SK-N-SH (cell line): Measurements from ENCODE around the gene ZNF74. TPM values are rescaled to one million over a fixed set of nuclear protein-coding genes. Genes with fewer than 3 reads are reported as not detected.
A peak's percentile ranks its signal among the peaks of the same experiment; 100 is the strongest.

Experiments
- CTCF ChIA-PET: fragments of 300-600, 350-600 bp; formaldehyde crosslinking; extraction: SDS; loops from one replicate; lab custom pipeline; 2021; lab: Yijun Ruan, JAX
- POLR2A ChIA-PET: fragments of 350-600 bp; sonication (Branson Sonifier 250); formaldehyde crosslinking; extraction: SDS; loops from one replicate; lab custom pipeline; 2020; ENCODE audit warnings: antibody characterized with exemption, inconsistent platforms; lab: Yijun Ruan, JAX
- DNase-seq: peaks from one replicate; pipeline ENCODE4 v3.0.0; 2012
- H2AFZ ChIP-seq: fragments of 200-600 bp; sonication (generic); 2 replicates; pipeline ENCODE4 v1.8.1; 2016; ENCODE audit warnings: antibody characterized with exemption, mild to moderate bottlenecking, low read depth
- H3F3A ChIP-seq: fragments of 200-600 bp; sonication (generic); replicated peaks from 2 replicates; pipeline ENCODE3; 2016; ENCODE audit warnings: antibody characterized with exemption, mild to moderate bottlenecking; ENCODE audit not compliant: insufficient read depth
- H3K27ac ChIP-seq, 2 experiments: fragments of 200-500 bp in 1 of 2; fragments of 200-600 bp in 1 of 2; sonication (Bioruptor generic) in 1 of 2; sonication (generic), shearing (Covaris generic) in 1 of 2; 2 replicates each; pipeline versions ENCODE4 v1.5.1 to v1.6.1; 2014 to 2016; ENCODE audit warnings: low read depth in 2 of 2, inconsistent platforms in 1 of 2, low read length in 1 of 2, mild to moderate bottlenecking in 1 of 2, mixed read lengths in 1 of 2
- H3K27me3 ChIP-seq: fragments of 200-600 bp; sonication (generic), shearing (Covaris generic); 2 replicates; pipeline ENCODE4 v1.6.1; 2016; ENCODE audit warnings: mixed run types; ENCODE audit not compliant: insufficient read depth
- H3K36me3 ChIP-seq, 2 experiments: fragments of 200-500 bp in 1 of 2; fragments of 200-600 bp in 1 of 2; sonication (Bioruptor generic) in 1 of 2; sonication (generic) in 1 of 2; replicated peaks in 1 of 2; 2 replicates each; pipeline versions ENCODE3 to v1.5.1; 2014 to 2016; ENCODE audit warnings: low read length in 1 of 2, mild to moderate bottlenecking in 1 of 2; ENCODE audit not compliant: insufficient read depth in 2 of 2, control insufficient read depth in 1 of 2
- H3K4me1 ChIP-seq, 2 experiments: fragments of 200-500 bp in 1 of 2; fragments of 200-600 bp in 1 of 2; sonication (Bioruptor generic) in 1 of 2; sonication (generic), shearing (Covaris generic) in 1 of 2; 2 replicates each; pipeline versions ENCODE4 v1.5.1 to v1.6.1; 2014 to 2016; ENCODE audit warnings: low read depth in 1 of 2, low read length in 1 of 2, mixed run types in 1 of 2; ENCODE audit not compliant: insufficient read depth in 2 of 2, control insufficient read depth in 1 of 2
- H3K4me2 ChIP-seq: fragments of 200-600 bp; sonication (generic), shearing (Covaris generic); 2 replicates; pipeline ENCODE4 v1.6.1; 2017; ENCODE audit warnings: mixed run types
- H3K4me3 ChIP-seq, 2 experiments: fragments of 200-500 bp in 1 of 2; fragments of 200-600 bp in 1 of 2; sonication (Bioruptor generic) in 1 of 2; sonication (generic), shearing (Covaris generic) in 1 of 2; 2 replicates each; pipeline versions ENCODE4 v1.5.1 to v1.8.1; 2014 to 2016; ENCODE audit warnings: low read depth in 2 of 2, inconsistent platforms in 1 of 2, low read length in 1 of 2, mild to moderate bottlenecking in 1 of 2, mixed read lengths in 1 of 2, moderate library complexity in 1 of 2
- H3K79me2 ChIP-seq: fragments of 200-600 bp; sonication (generic); 2 replicates; pipeline ENCODE4 v1.8.1; 2017; ENCODE audit warnings: mild to moderate bottlenecking; ENCODE audit not compliant: insufficient read depth
- H3K9ac ChIP-seq: fragments of 200-600 bp; sonication (generic); 2 replicates; pipeline ENCODE4 v1.6.1; 2017; ENCODE audit warnings: mixed run types
- H3K9me2 ChIP-seq: fragments of 200-600 bp; sonication (generic); 2 replicates; pipeline ENCODE4 v1.6.1; 2017; ENCODE audit warnings: mixed run types
- H3K9me3 ChIP-seq: fragments of 200-600 bp; sonication (generic); 2 replicates; pipeline ENCODE4 v1.6.1; 2017; ENCODE audit warnings: mixed run types, mild to moderate bottlenecking, moderate library complexity
- H4K20me1 ChIP-seq: fragments of 200-600 bp; sonication (generic); 2 replicates; pipeline ENCODE4 v1.6.1; 2017; ENCODE audit warnings: mild to moderate bottlenecking, mixed run types; ENCODE audit not compliant: insufficient read depth
- CHD2 ChIP-seq: fragments of 150-350 bp; IDR thresholded peaks from 2 replicates; pipeline ENCODE4 v1.6.1; 2018; ENCODE audit warnings: low read length; ENCODE audit not compliant: partially characterized antibody
- ELF1 ChIP-seq: IDR thresholded peaks from 2 replicates; pipeline ENCODE4 v1.4.0; 2012
- EP300 ChIP-seq, 2 experiments: IDR thresholded peaks; 2 replicates each; pipeline versions ENCODE4 v1.4.0 to v1.6.1; 2012; ENCODE audit warnings: borderline replicate concordance in 1 of 2, low read depth in 1 of 2, low read length in 1 of 2
- EZH2phosphoT487 ChIP-seq: fragments of 200-600 bp; sonication (generic); IDR thresholded peaks from 2 replicates; pipeline ENCODE4 v1.6.1; 2017; ENCODE audit warnings: low read depth, mixed run types, mild to moderate bottlenecking, antibody characterized with exemption, moderate library complexity, borderline replicate concordance
- FOXJ3 ChIP-seq: sonication (generic); formaldehyde crosslinking; IDR thresholded peaks from 2 replicates; pipeline ENCODE4 v1.5.1; 2020; ENCODE audit warnings: mild to moderate bottlenecking, missing genetic modification reagents
- FOXM1 ChIP-seq: IDR thresholded peaks from 2 replicates; pipeline ENCODE4 v1.4.0; 2012; ENCODE audit warnings: low read depth, mild to moderate bottlenecking
- GATA2 ChIP-seq: sonication (generic); formaldehyde crosslinking; IDR thresholded peaks from 2 replicates; pipeline ENCODE4 v1.5.0; 2020; ENCODE audit warnings: mild to moderate bottlenecking, missing genetic modification reagents
- JUND ChIP-seq: IDR thresholded peaks from 2 replicates; pipeline ENCODE4 v1.4.0; 2012
- MEF2A ChIP-seq: IDR thresholded peaks from 2 replicates; pipeline ENCODE4 v1.4.0; 2012; ENCODE audit warnings: low read depth, borderline replicate concordance
- NFIC ChIP-seq: IDR thresholded peaks from 2 replicates; pipeline ENCODE4 v1.4.0; 2012; ENCODE audit warnings: borderline replicate concordance
- RAD21 ChIP-seq: IDR thresholded peaks from 2 replicates; pipeline ENCODE4 v1.6.1; 2012; ENCODE audit warnings: mild to moderate bottlenecking, low read length
- RCOR1 ChIP-seq: fragments of 150-350 bp; IDR thresholded peaks from 2 replicates; pipeline ENCODE4 v1.6.1; 2017; ENCODE audit warnings: antibody characterized with exemption, low read length
- RFX5 ChIP-seq: IDR thresholded peaks from 2 replicates; pipeline ENCODE4 v1.6.1; 2012; ENCODE audit warnings: mild to moderate bottlenecking, improper control_type of control experiment, low read length
- SMC3 ChIP-seq: IDR thresholded peaks from 2 replicates; pipeline ENCODE4 v1.6.1; 2012; ENCODE audit warnings: low read depth, low read length, improper control_type of control experiment
- TAF1 ChIP-seq: IDR thresholded peaks from 2 replicates; pipeline ENCODE4 v1.6.1; 2012; ENCODE audit warnings: low read depth, mild to moderate bottlenecking, low read length, moderate library complexity, borderline replicate concordance
- TCF12 ChIP-seq: IDR thresholded peaks from 2 replicates; pipeline ENCODE4 v1.4.0; 2012
- TEAD4 ChIP-seq: IDR thresholded peaks from 2 replicates; pipeline ENCODE4 v1.4.0; 2012; ENCODE audit warnings: mild to moderate bottlenecking, borderline replicate concordance; ENCODE audit not compliant: insufficient read depth
- WGBS: methylation state at CpG from one replicate; pipeline ENCODE4 v1.1.6; 2017; ENCODE audit warnings: low lambda C conversion rate; 5-methylcytosine and 5-hydroxymethylcytosine counted together
- polyA plus RNA-seq, 3 experiments: library from polyadenylated mRNA; depleted of rRNA; stranded (reverse); fragments of >200 nt; gene quantifications; 2 replicates each; pipeline ENCODE4 v1.2.3, GENCODE V29; 2012
- TF ChIP-seq, protein P1 (sequence below): IDR thresholded peaks from 2 replicates; pipeline ENCODE4 v1.4.0; 2012; ENCODE audit warnings: low read depth, borderline replicate concordance
- TF ChIP-seq, protein P2 (sequence below): fragments of 150-350 bp; IDR thresholded peaks from 2 replicates; pipeline ENCODE4 v1.6.1; 2017; ENCODE audit warnings: antibody characterized with exemption, low read length, low read depth, borderline replicate concordance
- TF ChIP-seq, protein P3 (sequence below): IDR thresholded peaks from 2 replicates; pipeline ENCODE4; 2012
- TF ChIP-seq, protein P4 (sequence below): IDR thresholded peaks from 2 replicates; pipeline ENCODE4 v1.4.0; 2012; ENCODE audit warnings: low read depth
- TF ChIP-seq, protein P5 (sequence below): IDR thresholded peaks from 2 replicates; pipeline ENCODE4 v1.6.1; 2012; ENCODE audit warnings: mild to moderate bottlenecking, low read depth, low read length, moderate library complexity
- TF ChIP-seq, protein P6 (sequence below): fragments of 200-600 bp; sonication (generic); IDR thresholded peaks from 2 replicates; pipeline ENCODE4 v1.6.1; 2017; ENCODE audit warnings: antibody characterized with exemption, mild to moderate bottlenecking, moderate library complexity

The ZNF74 gene
- polyA plus RNA-seq (2012; rRNA removed): 8.0 and 9.9 TPM in 2 replicates
- polyA plus RNA-seq (2012; cell fraction: cytosol; rRNA removed): 4.5 and 7.5 TPM in 2 replicates
- polyA plus RNA-seq (2012; cell fraction: nucleus; rRNA removed): 16.9 and 18.8 TPM in 2 replicates

DNA sequence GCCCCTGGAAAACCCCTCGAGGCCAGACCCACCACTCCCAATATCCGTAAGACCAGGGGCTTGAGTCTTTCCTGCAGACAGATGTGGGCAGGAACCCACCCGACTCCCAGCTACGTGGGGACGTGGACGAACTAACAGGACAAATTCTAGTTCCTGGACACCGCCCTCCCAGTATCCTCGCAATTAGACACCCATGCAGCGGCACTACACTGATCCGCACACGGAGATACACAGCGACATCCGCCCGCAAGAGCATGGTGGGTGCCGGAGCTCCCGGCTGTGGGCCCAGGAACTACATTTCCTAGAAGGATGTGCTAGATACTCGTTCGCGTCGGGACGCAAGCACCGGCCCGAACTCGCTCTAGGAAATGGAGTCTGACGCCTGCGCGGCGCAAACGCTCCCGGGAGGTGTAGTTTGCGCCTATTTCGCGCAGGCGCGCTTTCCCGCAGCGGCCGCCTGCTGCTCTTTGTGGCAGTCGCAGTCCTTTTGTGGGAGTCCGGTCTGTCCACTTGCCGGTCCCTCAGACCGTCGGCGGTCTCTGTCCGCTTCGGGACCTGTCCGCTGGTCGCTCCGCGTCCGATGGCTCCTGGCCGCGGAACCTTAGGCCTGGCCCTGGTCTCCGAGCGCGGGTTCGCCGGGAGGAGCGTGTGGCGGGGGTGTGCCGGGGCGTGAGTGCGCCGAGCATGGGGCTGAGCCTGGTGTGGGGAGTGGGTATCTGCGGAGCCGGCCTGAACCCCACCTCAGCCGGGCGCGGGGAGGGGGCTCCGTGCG is at the start of gene ZNF74:
TSS of gene ZNF74 (plus strand) at position 447 of the 772 bp plus-strand sequence. CDS start 478 bp downstream, outside the sequence.
- peak within 1 kb of the TSS; percentile 82 for H3K4me2 ChIP-seq
- peak within 1 kb of the TSS; percentile 42 to 90; a peak in 3 of 4 replicates for H3K27ac ChIP-seq
- POLR2A ChIA-PET: interaction anchor here (0.6 to 2.0 kb wide), 3 partner anchors 11 to 237 kb away, joined by 3 to 10 read pairs (median 3); partner anchors contain the start of gene DGCR6L
- 0% methylated on average over 5 of the region's 71 CpGs for WGBS
- H3K4me3 ChIP-seq: peak within 1 kb of the TSS; percentile 78 to 82
- peak within 1 kb of the TSS; percentile 92 for H2AFZ ChIP-seq
- CTCF ChIA-PET: interaction anchor here (0.6 to 1.9 kb wide), 6 partner anchors 9 to 1855 kb away, joined by 3 to 12 read pairs (median 3); no protein-coding TSS in a partner anchor
- no peaks in the 10 kb centered on the region for H3K9me3 ChIP-seq
- H3K9ac ChIP-seq: peak within 1 kb of the TSS; percentile 77
- no peaks in the 10 kb centered on the region for H3K27me3 ChIP-seq
- DNase-seq: peak; percentile 92
- no peaks in the 10 kb centered on the region for H3F3A ChIP-seq
- peaks cover 29% of the 10 kb centered on the region for H3K79me2 ChIP-seq
- H3K9me2 ChIP-seq: no peaks in the 10 kb centered on the region
- no peaks in the 10 kb centered on the region for H3K36me3 ChIP-seq
- no peaks in the 10 kb centered on the region; the same call in 1 of the 2 replicates for H4K20me1 ChIP-seq
- H3K4me1 ChIP-seq: peaks cover 7 to 18% of the 10 kb centered on the region in 2 experiments; a peak in 3 of 4 replicates
- no peak for TF ChIP-seq JUND
- TF ChIP-seq RCOR1: no peak
- TF ChIP-seq TAF1: peak; percentile 67
- TF ChIP-seq TCF12: no peak
- 0 out of 2 replicates have a peak, but pooled peaks have one; percentile 38 for TF ChIP-seq FOXJ3
- TF ChIP-seq, protein P1, sequence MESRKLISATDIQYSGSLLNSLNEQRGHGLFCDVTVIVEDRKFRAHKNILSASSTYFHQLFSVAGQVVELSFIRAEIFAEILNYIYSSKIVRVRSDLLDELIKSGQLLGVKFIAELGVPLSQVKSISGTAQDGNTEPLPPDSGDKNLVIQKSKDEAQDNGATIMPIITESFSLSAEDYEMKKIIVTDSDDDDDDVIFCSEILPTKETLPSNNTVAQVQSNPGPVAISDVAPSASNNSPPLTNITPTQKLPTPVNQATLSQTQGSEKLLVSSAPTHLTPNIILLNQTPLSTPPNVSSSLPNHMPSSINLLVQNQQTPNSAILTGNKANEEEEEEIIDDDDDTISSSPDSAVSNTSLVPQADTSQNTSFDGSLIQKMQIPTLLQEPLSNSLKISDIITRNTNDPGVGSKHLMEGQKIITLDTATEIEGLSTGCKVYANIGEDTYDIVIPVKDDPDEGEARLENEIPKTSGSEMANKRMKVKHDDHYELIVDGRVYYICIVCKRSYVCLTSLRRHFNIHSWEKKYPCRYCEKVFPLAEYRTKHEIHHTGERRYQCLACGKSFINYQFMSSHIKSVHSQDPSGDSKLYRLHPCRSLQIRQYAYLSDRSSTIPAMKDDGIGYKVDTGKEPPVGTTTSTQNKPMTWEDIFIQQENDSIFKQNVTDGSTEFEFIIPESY: no peak
- no peak for TF ChIP-seq TEAD4
- TF ChIP-seq EZH2phosphoT487: no peak
- no peak for TF ChIP-seq FOXM1
- TF ChIP-seq GATA2: no peak
- TF ChIP-seq, protein P2, sequence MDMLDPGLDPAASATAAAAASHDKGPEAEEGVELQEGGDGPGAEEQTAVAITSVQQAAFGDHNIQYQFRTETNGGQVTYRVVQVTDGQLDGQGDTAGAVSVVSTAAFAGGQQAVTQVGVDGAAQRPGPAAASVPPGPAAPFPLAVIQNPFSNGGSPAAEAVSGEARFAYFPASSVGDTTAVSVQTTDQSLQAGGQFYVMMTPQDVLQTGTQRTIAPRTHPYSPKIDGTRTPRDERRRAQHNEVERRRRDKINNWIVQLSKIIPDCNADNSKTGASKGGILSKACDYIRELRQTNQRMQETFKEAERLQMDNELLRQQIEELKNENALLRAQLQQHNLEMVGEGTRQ: no peak
- TF ChIP-seq NFIC: no peak
- TF ChIP-seq, protein P3, sequence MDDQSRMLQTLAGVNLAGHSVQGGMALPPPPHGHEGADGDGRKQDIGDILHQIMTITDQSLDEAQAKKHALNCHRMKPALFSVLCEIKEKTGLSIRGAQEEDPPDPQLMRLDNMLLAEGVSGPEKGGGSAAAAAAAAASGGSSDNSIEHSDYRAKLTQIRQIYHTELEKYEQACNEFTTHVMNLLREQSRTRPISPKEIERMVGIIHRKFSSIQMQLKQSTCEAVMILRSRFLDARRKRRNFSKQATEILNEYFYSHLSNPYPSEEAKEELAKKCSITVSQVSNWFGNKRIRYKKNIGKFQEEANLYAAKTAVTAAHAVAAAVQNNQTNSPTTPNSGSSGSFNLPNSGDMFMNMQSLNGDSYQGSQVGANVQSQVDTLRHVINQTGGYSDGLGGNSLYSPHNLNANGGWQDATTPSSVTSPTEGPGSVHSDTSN: no peak
- TF ChIP-seq, protein P4, sequence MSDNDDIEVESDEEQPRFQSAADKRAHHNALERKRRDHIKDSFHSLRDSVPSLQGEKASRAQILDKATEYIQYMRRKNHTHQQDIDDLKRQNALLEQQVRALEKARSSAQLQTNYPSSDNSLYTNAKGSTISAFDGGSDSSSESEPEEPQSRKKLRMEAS: peak; percentile 63
- TF ChIP-seq ELF1: peak; percentile 66
- no peak for TF ChIP-seq MEF2A
- TF ChIP-seq RAD21: no peak
- TF ChIP-seq SMC3: no peak
- TF ChIP-seq, protein P5, sequence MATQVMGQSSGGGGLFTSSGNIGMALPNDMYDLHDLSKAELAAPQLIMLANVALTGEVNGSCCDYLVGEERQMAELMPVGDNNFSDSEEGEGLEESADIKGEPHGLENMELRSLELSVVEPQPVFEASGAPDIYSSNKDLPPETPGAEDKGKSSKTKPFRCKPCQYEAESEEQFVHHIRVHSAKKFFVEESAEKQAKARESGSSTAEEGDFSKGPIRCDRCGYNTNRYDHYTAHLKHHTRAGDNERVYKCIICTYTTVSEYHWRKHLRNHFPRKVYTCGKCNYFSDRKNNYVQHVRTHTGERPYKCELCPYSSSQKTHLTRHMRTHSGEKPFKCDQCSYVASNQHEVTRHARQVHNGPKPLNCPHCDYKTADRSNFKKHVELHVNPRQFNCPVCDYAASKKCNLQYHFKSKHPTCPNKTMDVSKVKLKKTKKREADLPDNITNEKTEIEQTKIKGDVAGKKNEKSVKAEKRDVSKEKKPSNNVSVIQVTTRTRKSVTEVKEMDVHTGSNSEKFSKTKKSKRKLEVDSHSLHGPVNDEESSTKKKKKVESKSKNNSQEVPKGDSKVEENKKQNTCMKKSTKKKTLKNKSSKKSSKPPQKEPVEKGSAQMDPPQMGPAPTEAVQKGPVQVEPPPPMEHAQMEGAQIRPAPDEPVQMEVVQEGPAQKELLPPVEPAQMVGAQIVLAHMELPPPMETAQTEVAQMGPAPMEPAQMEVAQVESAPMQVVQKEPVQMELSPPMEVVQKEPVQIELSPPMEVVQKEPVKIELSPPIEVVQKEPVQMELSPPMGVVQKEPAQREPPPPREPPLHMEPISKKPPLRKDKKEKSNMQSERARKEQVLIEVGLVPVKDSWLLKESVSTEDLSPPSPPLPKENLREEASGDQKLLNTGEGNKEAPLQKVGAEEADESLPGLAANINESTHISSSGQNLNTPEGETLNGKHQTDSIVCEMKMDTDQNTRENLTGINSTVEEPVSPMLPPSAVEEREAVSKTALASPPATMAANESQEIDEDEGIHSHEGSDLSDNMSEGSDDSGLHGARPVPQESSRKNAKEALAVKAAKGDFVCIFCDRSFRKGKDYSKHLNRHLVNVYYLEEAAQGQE: no peak; the same call in 1 of the 2 replicates
- TF ChIP-seq CHD2: peak; percentile 83
- TF ChIP-seq, protein P6, sequence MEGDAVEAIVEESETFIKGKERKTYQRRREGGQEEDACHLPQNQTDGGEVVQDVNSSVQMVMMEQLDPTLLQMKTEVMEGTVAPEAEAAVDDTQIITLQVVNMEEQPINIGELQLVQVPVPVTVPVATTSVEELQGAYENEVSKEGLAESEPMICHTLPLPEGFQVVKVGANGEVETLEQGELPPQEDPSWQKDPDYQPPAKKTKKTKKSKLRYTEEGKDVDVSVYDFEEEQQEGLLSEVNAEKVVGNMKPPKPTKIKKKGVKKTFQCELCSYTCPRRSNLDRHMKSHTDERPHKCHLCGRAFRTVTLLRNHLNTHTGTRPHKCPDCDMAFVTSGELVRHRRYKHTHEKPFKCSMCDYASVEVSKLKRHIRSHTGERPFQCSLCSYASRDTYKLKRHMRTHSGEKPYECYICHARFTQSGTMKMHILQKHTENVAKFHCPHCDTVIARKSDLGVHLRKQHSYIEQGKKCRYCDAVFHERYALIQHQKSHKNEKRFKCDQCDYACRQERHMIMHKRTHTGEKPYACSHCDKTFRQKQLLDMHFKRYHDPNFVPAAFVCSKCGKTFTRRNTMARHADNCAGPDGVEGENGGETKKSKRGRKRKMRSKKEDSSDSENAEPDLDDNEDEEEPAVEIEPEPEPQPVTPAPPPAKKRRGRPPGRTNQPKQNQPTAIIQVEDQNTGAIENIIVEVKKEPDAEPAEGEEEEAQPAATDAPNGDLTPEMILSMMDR: no peak
- TF ChIP-seq EP300 (IDR thresholded peaks at IDR 0.05; ENCODE audit: borderline replicate concordance in 1 of 2, low read depth in 1 of 2, low read length in 1 of 2): no peak
- TF ChIP-seq RFX5: no peak
